ENCODE measurements around the gene TPPP3.
"Not testable (repeated sequence)": the region's sequence is repeated elsewhere in the genome, so short reads cannot be mapped to it uniquely, and the experiment has no call there.

TPPP3 gene

GRCh38 chr16:67390816-67391423 lies 2.4 kb downstream of the TPPP3 start:
- no peak for DNase-seq (ENCODE audit: low read depth in 2 of 2)

- DNase-seq (ENCODE audit: low read depth in 2 of 2): no peak
These were observed 3.1 kb downstream of the TPPP3 start for GRCh38 chr16:67389911-67390815.

GRCh38 chr16:67388591-67388990 lies 4.7 kb downstream of the TPPP3 start:
- DNase-seq (ENCODE audit: low read depth in 2 of 2): no peak

- no peak for DNase-seq (ENCODE audit: low read depth in 2 of 2)
These were observed 5.1 kb downstream of the TPPP3 start for GRCh38 chr16:67388191-67388590.

GRCh38 chr16:67387479-67388079 lies 5.7 kb downstream of the TPPP3 start:
- DNase-seq (ENCODE audit: low read depth in 2 of 2): no peak

GRCh38 chr16:67386861-67387455 lies 6.3 kb downstream of the TPPP3 start:
- no peak for DNase-seq (ENCODE audit: low read depth in 2 of 2)

GRCh38 chr16:67384778-67385510 lies 8.4 kb downstream of the TPPP3 start:
- DNase-seq (ENCODE audit: low read depth in 2 of 2): no peak

GRCh38 chr16:67383284-67383683 lies 10.0 kb downstream of the TPPP3 start:
- DNase-seq (ENCODE audit: low read depth in 2 of 2): no peak

GRCh38 chr16:67378642-67379041 lies 14.7 kb downstream of the TPPP3 start:
- DNase-seq (ENCODE audit: low read depth in 2 of 2): no peak

- not testable (repeated sequence) for DNase-seq (ENCODE audit: low read depth in 2 of 2)
These were observed 17.3 kb downstream of the TPPP3 start for GRCh38 chr16:67376012-67376411.

- DNase-seq (ENCODE audit: low read depth in 2 of 2): no peak
These were observed 20.6 kb downstream of the TPPP3 start for GRCh38 chr16:67372664-67373063.

- no peak for DNase-seq (ENCODE audit: low read depth in 2 of 2)
These were observed 22.6 kb downstream of the TPPP3 start for GRCh38 chr16:67370661-67371060.

- DNase-seq (ENCODE audit: low read depth in 2 of 2): no peak
These were observed 28.6 kb downstream of the TPPP3 start for GRCh38 chr16:67364600-67365235.

- DNase-seq (ENCODE audit: low read depth in 2 of 2): no peak
These were observed 32.3 kb downstream of the TPPP3 start for GRCh38 chr16:67361038-67361437.

GRCh38 chr16:67359540-67360269 lies 33.6 kb downstream of the TPPP3 start:
- DNase-seq (ENCODE audit: low read depth in 2 of 2): not testable (repeated sequence)

- no peak for DNase-seq (ENCODE audit: low read depth in 2 of 2)
These were observed 35.7 kb downstream of the TPPP3 start for GRCh38 chr16:67357561-67357960.

GRCh38 chr16:67356396-67356795 lies 36.9 kb downstream of the TPPP3 start:
- DNase-seq (ENCODE audit: low read depth in 2 of 2): no peak

- DNase-seq (ENCODE audit: low read depth in 2 of 2): not testable (repeated sequence)
These were observed 40.8 kb downstream of the TPPP3 start for GRCh38 chr16:67352463-67352862.

- DNase-seq (ENCODE audit: low read depth in 2 of 2): no peak
These were observed 43.0 kb downstream of the TPPP3 start for GRCh38 chr16:67350324-67350723.

GRCh38 chr16:67349172-67349571 lies 44.1 kb downstream of the TPPP3 start:
- no peak for DNase-seq (ENCODE audit: low read depth in 2 of 2)
